Prostate gland (tissue), 2 donors: ENCODE measurements around the gene MELTF.

Source experiments
- CTCF ChIP-seq, 4 experiments: fragments of 200-600 bp in 2 of 4; fragments of 450-650 bp in 2 of 4; sonication (generic) in 2 of 4; IDR thresholded peaks; 1 replicate in 3 of 4; 2 replicates in 1 of 4; pipeline ENCODE4 v1.5.1; 2016 to 2019; ENCODE audit warnings: antibody characterized with exemption in 4 of 4, mild to moderate bottlenecking in 2 of 4, moderate library complexity in 2 of 4
- POLR2A ChIP-seq: fragments of 450-650 bp; IDR thresholded peaks from one replicate; pipeline ENCODE4 v1.6.1; 2016; ENCODE audit warnings: antibody characterized with exemption, mild to moderate bottlenecking
- POLR2AphosphoS5 ChIP-seq: sonication (generic); formaldehyde crosslinking; IDR thresholded peaks from one replicate; pipeline ENCODE4 v1.6.1; 2017; ENCODE audit warnings: antibody characterized with exemption

- TF ChIP-seq CTCF (IDR thresholded peaks at IDR 0.05), result no peak
- no peak for TF ChIP-seq POLR2A
- no peak for TF ChIP-seq POLR2AphosphoS5
These were observed 698 bp downstream of the MELTF start for GRCh38 chr3:197028728-197029510.
